ENCODE data around the gene LRRC8C. TPM values are rescaled to one million over a fixed set of nuclear protein-coding genes. Genes with fewer than 3 reads are reported as not detected.

LRRC8C gene
- total RNA-seq, 2 experiments from 2014 or later = 28.4 to 30.2 TPM

DNA sequence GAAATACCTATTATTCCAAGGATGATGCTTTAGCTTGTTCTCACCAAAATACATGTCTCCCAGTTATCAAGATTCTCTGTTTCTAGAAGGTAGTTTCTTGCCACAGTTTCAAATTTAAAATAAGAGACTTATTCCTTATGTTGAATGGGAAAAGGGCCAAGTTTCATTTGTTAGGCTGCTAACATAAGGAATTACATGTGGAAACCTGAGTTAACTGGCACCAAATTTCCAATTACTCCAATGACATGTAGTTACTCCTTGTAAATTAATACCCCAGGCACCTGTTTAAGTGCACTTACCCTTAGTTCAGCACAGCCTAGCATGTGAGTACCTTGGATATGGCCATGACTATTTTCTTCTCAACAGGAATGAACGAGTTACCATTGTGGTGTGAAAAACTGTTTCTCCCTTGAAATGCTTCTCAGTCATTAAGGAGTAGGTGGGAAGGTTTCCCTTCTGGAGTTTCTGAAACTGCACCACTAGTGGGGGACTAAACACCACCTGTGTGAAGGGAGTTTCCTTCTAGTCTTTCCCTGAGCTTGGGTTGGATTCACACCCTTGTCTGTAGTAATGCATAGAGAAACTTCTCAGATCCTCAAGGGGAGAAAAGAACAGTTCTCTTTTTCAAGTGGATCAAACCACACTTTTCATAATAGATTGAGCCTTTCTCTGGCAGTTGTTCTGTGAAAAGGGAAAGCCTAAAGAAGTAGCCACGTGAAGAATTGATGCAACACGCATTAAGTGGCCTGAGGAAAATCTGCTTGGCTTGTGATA is 32.3 kb upstream of the LRRC8C start:
- POLR2A ChIA-PET = interaction anchor here (0.6 to 18.0 kb wide), 5 partner anchors 7 to 476 kb away, joined by 3 to 683 read pairs (median 12); partner anchors contain the start of gene LRRC8C
- DNase-seq = no peak
- H3K4me1 ChIP-seq (ENCODE audit: insufficient read depth, low read length) = peaks cover 46% of the 10 kb centered on the region

GRCh38 chr1:89602871-89603404 is 30.0 kb upstream of the LRRC8C start:
- no peak for ATAC-seq (ENCODE audit: poor library complexity)
- Mint-ChIP-seq H3K27ac (peak overlapping the region; percentile 99), H3K27me3 (no peaks in the 10 kb centered on the region), H3K9me3 (no peaks in the 10 kb centered on the region), H3K4me1 (ENCODE audit: low read depth) (peaks cover 96% of the 10 kb centered on the region), H3K36me3 (ENCODE audit: low read depth) (no peaks in the 10 kb centered on the region), H3K4me3 (peak overlapping the region; percentile 57)
- ChIA-PET CTCF (interaction anchor here (0.5 to 6.2 kb wide), 9 partner anchors 9 to 165 kb away, joined by 3 to 35 read pairs (median 4); no protein-coding TSS in a partner anchor), POLR2A (interaction anchor here (0.8 to 18.0 kb wide), 11 partner anchors 8 to 612 kb away, joined by 3 to 683 read pairs (median 5); partner anchors contain the start of genes LRRC8B, LRRC8C and LRRC8D)
- Histone ChIP-seq H3K27ac (ENCODE audit: low read depth in 1 of 2, low read length in 2 of 2) (peak overlapping the region; percentile 56 to 80), H3K27me3 (ENCODE audit: control insufficient read depth in 1 of 2, insufficient read depth in 2 of 2, low read length in 2 of 2) (no peaks in the 10 kb centered on the region), H3K9me3 (ENCODE audit: control insufficient read depth in 1 of 2, insufficient read depth in 1 of 2, low read length in 2 of 2) (no peaks in the 10 kb centered on the region), H3K36me3 (ENCODE audit: insufficient read depth, low read length) (no peaks in the 10 kb centered on the region), H3K4me3 (ENCODE audit: low read length) (no peak overlapping the region), H3K4me1 (ENCODE audit: insufficient read depth, low read length) (peaks cover 65% of the 10 kb centered on the region)
- DNase-seq = peak in 3 of 14 experiments; percentile 34 to 47 (median 44)
- TF ChIP-seq, protein P1, sequence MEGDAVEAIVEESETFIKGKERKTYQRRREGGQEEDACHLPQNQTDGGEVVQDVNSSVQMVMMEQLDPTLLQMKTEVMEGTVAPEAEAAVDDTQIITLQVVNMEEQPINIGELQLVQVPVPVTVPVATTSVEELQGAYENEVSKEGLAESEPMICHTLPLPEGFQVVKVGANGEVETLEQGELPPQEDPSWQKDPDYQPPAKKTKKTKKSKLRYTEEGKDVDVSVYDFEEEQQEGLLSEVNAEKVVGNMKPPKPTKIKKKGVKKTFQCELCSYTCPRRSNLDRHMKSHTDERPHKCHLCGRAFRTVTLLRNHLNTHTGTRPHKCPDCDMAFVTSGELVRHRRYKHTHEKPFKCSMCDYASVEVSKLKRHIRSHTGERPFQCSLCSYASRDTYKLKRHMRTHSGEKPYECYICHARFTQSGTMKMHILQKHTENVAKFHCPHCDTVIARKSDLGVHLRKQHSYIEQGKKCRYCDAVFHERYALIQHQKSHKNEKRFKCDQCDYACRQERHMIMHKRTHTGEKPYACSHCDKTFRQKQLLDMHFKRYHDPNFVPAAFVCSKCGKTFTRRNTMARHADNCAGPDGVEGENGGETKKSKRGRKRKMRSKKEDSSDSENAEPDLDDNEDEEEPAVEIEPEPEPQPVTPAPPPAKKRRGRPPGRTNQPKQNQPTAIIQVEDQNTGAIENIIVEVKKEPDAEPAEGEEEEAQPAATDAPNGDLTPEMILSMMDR (IDR thresholded peaks at IDR 0.05) = no peak
- intact Hi-C loops (cut with DNase I, micrococcal nuclease) = no loop called here

More for the DNA sequence above, 32.3 kb upstream of the LRRC8C start:
- Mint-ChIP-seq H3K36me3 (ENCODE audit: low read depth) (no peaks in the 10 kb centered on the region), H3K9me3 (no peaks in the 10 kb centered on the region), H3K27me3 (no peaks in the 10 kb centered on the region), H3K4me3 (no peak overlapping the region), H3K27ac (peak overlapping the region; percentile 99), H3K4me1 (ENCODE audit: low read depth) (peaks cover 96% of the 10 kb centered on the region)
- Histone ChIP-seq H3K27ac (ENCODE audit: low read depth in 1 of 2, low read length in 2 of 2) (no peak overlapping the region), H3K27me3 (ENCODE audit: control insufficient read depth in 1 of 2, insufficient read depth in 2 of 2, low read length in 2 of 2) (no peaks in the 10 kb centered on the region), H3K36me3 (ENCODE audit: insufficient read depth, low read length) (no peaks in the 10 kb centered on the region), H3K9me3 (ENCODE audit: control insufficient read depth in 1 of 2, insufficient read depth in 1 of 2, low read length in 2 of 2) (no peaks in the 10 kb centered on the region), H3K4me3 (ENCODE audit: low read length) (no peak overlapping the region)
- TF ChIP-seq, protein P1 (IDR thresholded peaks at IDR 0.05) = no peak
- CTCF ChIA-PET = interaction anchor here (1.4 to 6.2 kb wide), 3 partner anchors 13 to 162 kb away, joined by 3 to 35 read pairs (median 4); no protein-coding TSS in a partner anchor
- no peak for ATAC-seq (ENCODE audit: poor library complexity)
- intact Hi-C loops (cut with DNase I, micrococcal nuclease) = no loop called here

DNA sequence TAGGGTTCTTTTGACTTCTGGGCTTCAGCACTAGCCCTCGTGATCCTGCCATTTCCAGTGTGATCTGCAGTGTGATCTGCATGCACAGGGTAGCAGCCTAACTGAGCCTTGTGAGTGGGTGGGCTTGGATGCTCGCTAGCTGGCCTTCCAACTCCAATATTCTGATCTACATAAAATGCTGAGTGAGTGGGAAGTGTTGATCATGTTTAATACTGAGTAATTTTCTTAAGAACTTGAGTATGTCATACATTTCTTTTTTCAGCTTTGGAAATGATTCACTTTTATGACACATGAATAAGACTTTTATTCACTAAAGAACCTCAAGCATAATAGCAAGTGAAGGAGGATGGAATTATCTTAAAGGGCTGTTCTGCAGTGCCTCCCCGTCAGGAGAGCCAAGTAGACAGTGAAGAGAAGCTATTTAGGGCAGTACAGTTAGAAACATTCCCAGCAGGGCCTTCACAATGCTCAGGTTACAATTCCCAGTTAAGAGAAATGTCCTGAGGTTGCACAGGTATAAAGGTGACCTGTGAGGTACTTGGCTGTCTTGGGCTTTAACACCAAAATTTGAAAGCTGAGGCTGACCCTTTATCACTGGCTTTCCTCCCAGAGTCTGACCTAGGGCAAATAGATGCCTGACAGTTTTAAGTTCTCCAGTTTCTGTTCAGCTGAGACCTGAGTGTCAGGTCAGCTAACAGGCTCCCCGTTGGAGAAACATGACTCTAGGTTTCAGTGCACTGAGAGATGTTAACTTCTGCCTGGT is 29.1 kb upstream of the LRRC8C start:
- intact Hi-C loops (cut with DNase I, micrococcal nuclease) = no loop called here
- no peak for ATAC-seq (ENCODE audit: poor library complexity)

More for the DNA sequence above, 29.1 kb upstream of the LRRC8C start:
- POLR2A ChIA-PET = interaction anchor here (0.6 to 18.0 kb wide), 16 partner anchors 8 to 613 kb away, joined by 3 to 683 read pairs (median 4); partner anchors contain the start of genes LRRC8B, LRRC8C and LRRC8D
- Mint-ChIP-seq H3K27me3 (no peaks in the 10 kb centered on the region), H3K9me3 (no peaks in the 10 kb centered on the region), H3K27ac (peak overlapping the region; percentile 99), H3K36me3 (ENCODE audit: low read depth) (no peaks in the 10 kb centered on the region), H3K4me1 (ENCODE audit: low read depth) (peaks cover 96% of the 10 kb centered on the region), H3K4me3 (peak overlapping the region; percentile 59)
- Histone ChIP-seq H3K27me3 (ENCODE audit: control insufficient read depth in 1 of 2, insufficient read depth in 2 of 2, low read length in 2 of 2) (no peaks in the 10 kb centered on the region), H3K4me3 (ENCODE audit: low read length) (no peak overlapping the region), H3K9me3 (ENCODE audit: control insufficient read depth in 1 of 2, insufficient read depth in 1 of 2, low read length in 2 of 2) (no peaks in the 10 kb centered on the region), H3K4me1 (ENCODE audit: insufficient read depth, low read length) (peaks cover 66% of the 10 kb centered on the region), H3K36me3 (ENCODE audit: insufficient read depth, low read length) (no peaks in the 10 kb centered on the region), H3K27ac (ENCODE audit: low read depth in 1 of 2, low read length in 2 of 2) (peak overlapping the region; percentile 56 to 80)
- peak in 1 of 14 experiments; percentile 35 for DNase-seq
- CTCF ChIA-PET = interaction anchor here (0.6 to 6.2 kb wide), 12 partner anchors 8 to 164 kb away, joined by 3 to 35 read pairs (median 4); no protein-coding TSS in a partner anchor
- TF ChIP-seq, protein P1 (IDR thresholded peaks at IDR 0.05) = no peak

All from CD4-positive, alpha-beta T cell (primary cell).